SK-N-SH (cell line): ENCODE data around the gene ARHGDIB. TPM values are rescaled to one million over a fixed set of nuclear protein-coding genes. Genes with fewer than 3 reads are reported as not detected.

Source experiments
- CTCF ChIA-PET: fragments of 300-600, 350-600 bp; formaldehyde crosslinking; extraction: SDS; loops from one replicate; lab custom pipeline; 2021; lab: Yijun Ruan, JAX
- POLR2A ChIA-PET: fragments of 350-600 bp; sonication (Branson Sonifier 250); formaldehyde crosslinking; extraction: SDS; loops from one replicate; lab custom pipeline; 2020; ENCODE audit warnings: antibody characterized with exemption, inconsistent platforms; lab: Yijun Ruan, JAX
- DNase-seq: peaks from one replicate; pipeline ENCODE4 v3.0.0; 2012
- H2AFZ ChIP-seq: fragments of 200-600 bp; sonication (generic); 2 replicates; pipeline ENCODE4 v1.8.1; 2016; ENCODE audit warnings: antibody characterized with exemption, mild to moderate bottlenecking, low read depth
- H3F3A ChIP-seq: fragments of 200-600 bp; sonication (generic); replicated peaks from 2 replicates; pipeline ENCODE3; 2016; ENCODE audit warnings: antibody characterized with exemption, mild to moderate bottlenecking; ENCODE audit not compliant: insufficient read depth
- H3K27ac ChIP-seq, 2 experiments: fragments of 200-500 bp in 1 of 2; fragments of 200-600 bp in 1 of 2; sonication (Bioruptor generic) in 1 of 2; sonication (generic), shearing (Covaris generic) in 1 of 2; 2 replicates each; pipeline versions ENCODE4 v1.5.1 to v1.6.1; 2014 to 2016; ENCODE audit warnings: low read depth in 2 of 2, inconsistent platforms in 1 of 2, low read length in 1 of 2, mild to moderate bottlenecking in 1 of 2, mixed read lengths in 1 of 2
- H3K27me3 ChIP-seq: fragments of 200-600 bp; sonication (generic), shearing (Covaris generic); 2 replicates; pipeline ENCODE4 v1.6.1; 2016; ENCODE audit warnings: mixed run types; ENCODE audit not compliant: insufficient read depth
- H3K36me3 ChIP-seq, 2 experiments: fragments of 200-500 bp in 1 of 2; fragments of 200-600 bp in 1 of 2; sonication (Bioruptor generic) in 1 of 2; sonication (generic) in 1 of 2; replicated peaks in 1 of 2; 2 replicates each; pipeline versions ENCODE3 to v1.5.1; 2014 to 2016; ENCODE audit warnings: low read length in 1 of 2, mild to moderate bottlenecking in 1 of 2; ENCODE audit not compliant: insufficient read depth in 2 of 2, control insufficient read depth in 1 of 2
- H3K4me1 ChIP-seq, 2 experiments: fragments of 200-500 bp in 1 of 2; fragments of 200-600 bp in 1 of 2; sonication (Bioruptor generic) in 1 of 2; sonication (generic), shearing (Covaris generic) in 1 of 2; 2 replicates each; pipeline versions ENCODE4 v1.5.1 to v1.6.1; 2014 to 2016; ENCODE audit warnings: low read depth in 1 of 2, low read length in 1 of 2, mixed run types in 1 of 2; ENCODE audit not compliant: insufficient read depth in 2 of 2, control insufficient read depth in 1 of 2
- H3K4me2 ChIP-seq: fragments of 200-600 bp; sonication (generic), shearing (Covaris generic); 2 replicates; pipeline ENCODE4 v1.6.1; 2017; ENCODE audit warnings: mixed run types
- H3K4me3 ChIP-seq, 2 experiments: fragments of 200-500 bp in 1 of 2; fragments of 200-600 bp in 1 of 2; sonication (Bioruptor generic) in 1 of 2; sonication (generic), shearing (Covaris generic) in 1 of 2; 2 replicates each; pipeline versions ENCODE4 v1.5.1 to v1.8.1; 2014 to 2016; ENCODE audit warnings: low read depth in 2 of 2, inconsistent platforms in 1 of 2, low read length in 1 of 2, mild to moderate bottlenecking in 1 of 2, mixed read lengths in 1 of 2, moderate library complexity in 1 of 2
- H3K79me2 ChIP-seq: fragments of 200-600 bp; sonication (generic); 2 replicates; pipeline ENCODE4 v1.8.1; 2017; ENCODE audit warnings: mild to moderate bottlenecking; ENCODE audit not compliant: insufficient read depth
- H3K9ac ChIP-seq: fragments of 200-600 bp; sonication (generic); 2 replicates; pipeline ENCODE4 v1.6.1; 2017; ENCODE audit warnings: mixed run types
- H3K9me2 ChIP-seq: fragments of 200-600 bp; sonication (generic); 2 replicates; pipeline ENCODE4 v1.6.1; 2017; ENCODE audit warnings: mixed run types
- H3K9me3 ChIP-seq: fragments of 200-600 bp; sonication (generic); 2 replicates; pipeline ENCODE4 v1.6.1; 2017; ENCODE audit warnings: mixed run types, mild to moderate bottlenecking, moderate library complexity
- H4K20me1 ChIP-seq: fragments of 200-600 bp; sonication (generic); 2 replicates; pipeline ENCODE4 v1.6.1; 2017; ENCODE audit warnings: mild to moderate bottlenecking, mixed run types; ENCODE audit not compliant: insufficient read depth
- FOXJ3 ChIP-seq: sonication (generic); formaldehyde crosslinking; IDR thresholded peaks from 2 replicates; pipeline ENCODE4 v1.5.1; 2020; ENCODE audit warnings: mild to moderate bottlenecking, missing genetic modification reagents
- IRF3 ChIP-seq: fragments of 150-350 bp; IDR thresholded peaks from 2 replicates; pipeline ENCODE4 v1.6.1; 2016; ENCODE audit warnings: mild to moderate bottlenecking, low read depth, low read length
- NFIC ChIP-seq: IDR thresholded peaks from 2 replicates; pipeline ENCODE4 v1.4.0; 2012; ENCODE audit warnings: borderline replicate concordance
- NRF1 ChIP-seq: IDR thresholded peaks from 2 replicates; pipeline ENCODE4 v1.6.1; 2012; ENCODE audit warnings: low read depth, mild to moderate bottlenecking, low read length
- PBX3 ChIP-seq: IDR thresholded peaks from 2 replicates; pipeline ENCODE4; 2012
- RAD21 ChIP-seq: IDR thresholded peaks from 2 replicates; pipeline ENCODE4 v1.6.1; 2012; ENCODE audit warnings: mild to moderate bottlenecking, low read length
- REST ChIP-seq: IDR thresholded peaks from 2 replicates; pipeline ENCODE4 v1.6.1; 2012; ENCODE audit warnings: mild to moderate bottlenecking, low read depth, low read length, moderate library complexity
- RFX5 ChIP-seq: IDR thresholded peaks from 2 replicates; pipeline ENCODE4 v1.6.1; 2012; ENCODE audit warnings: mild to moderate bottlenecking, improper control_type of control experiment, low read length
- RXRA ChIP-seq: IDR thresholded peaks from 2 replicates; pipeline ENCODE4 v1.4.0; 2012; ENCODE audit warnings: low read depth, mild to moderate bottlenecking, borderline replicate concordance
- SIN3A ChIP-seq: IDR thresholded peaks from 2 replicates; pipeline ENCODE4 v1.6.1; 2012; ENCODE audit warnings: low read depth, mild to moderate bottlenecking, low read length, moderate library complexity, borderline replicate concordance
- TCF12 ChIP-seq: IDR thresholded peaks from 2 replicates; pipeline ENCODE4 v1.4.0; 2012
- TEAD4 ChIP-seq: IDR thresholded peaks from 2 replicates; pipeline ENCODE4 v1.4.0; 2012; ENCODE audit warnings: mild to moderate bottlenecking, borderline replicate concordance; ENCODE audit not compliant: insufficient read depth
- USF1 ChIP-seq: IDR thresholded peaks from 2 replicates; pipeline ENCODE4 v1.4.0; 2012; ENCODE audit warnings: low read depth, borderline replicate concordance
- ZBTB33 ChIP-seq: IDR thresholded peaks from 2 replicates; pipeline ENCODE4 v1.4.0; 2012; ENCODE audit warnings: low read depth, borderline replicate concordance
- WGBS: methylation state at CpG from one replicate; pipeline ENCODE4 v1.1.6; 2017; ENCODE audit warnings: low lambda C conversion rate; 5-methylcytosine and 5-hydroxymethylcytosine counted together
- polyA plus RNA-seq, 3 experiments: library from polyadenylated mRNA; depleted of rRNA; stranded (reverse); fragments of >200 nt; gene quantifications; 2 replicates each; pipeline ENCODE4 v1.2.3, GENCODE V29; 2012

Gene ARHGDIB
- polyA plus RNA-seq, 1 of the 3 experiments (the other 2 are of a cell fraction) = 362 TPM

GRCh38 chr12:14968478-14968877 lies 7.1 kb upstream of the ARHGDIB start:
- no peak overlapping the region for H3K4me2 ChIP-seq
- no peaks in the 10 kb centered on the region for H3K9me3 ChIP-seq
- H3F3A ChIP-seq = no peaks in the 10 kb centered on the region
- no peak for TF ChIP-seq RXRA
- TF ChIP-seq ZBTB33 = no peak
- no peak for TF ChIP-seq PBX3
- TF ChIP-seq NFIC = no peak
- no peak for TF ChIP-seq FOXJ3 (CRISPR knock-in tag)
- no peak for TF ChIP-seq IRF3
- TF ChIP-seq NRF1 = no peak
- no peak for TF ChIP-seq RFX5
- TF ChIP-seq SIN3A = no peak
- TF ChIP-seq TEAD4 = no peak
- TF ChIP-seq RAD21 = no peak
- TF ChIP-seq USF1 = no peak
- TF ChIP-seq, all 33 proteins: peak for 0
- Histone ChIP-seq H3K9me2 (no peaks in the 10 kb centered on the region), H3K27me3 (no peaks in the 10 kb centered on the region), H3K9ac (no peak overlapping the region), H2AFZ (no peak overlapping the region), H4K20me1 (no peaks in the 10 kb centered on the region), H3K36me3 (no peaks in the 10 kb centered on the region), H3K79me2 (no peaks in the 10 kb centered on the region), H3K4me1 (peaks cover 0 to 4% of the 10 kb centered on the region in 2 experiments; a peak in 2 of 4 replicates), H3K4me3 (no peak overlapping the region), H3K27ac (no peak overlapping the region)
- ChIA-PET POLR2A (no interaction called here), CTCF (no interaction called here)
- DNase-seq = no peak
- 47% methylated on average over 3 of the region's 3 CpGs for WGBS

GRCh38 chr12:14965221-14965620 lies 3.8 kb upstream of the ARHGDIB start:
- 38% methylated on average over 2 of the region's 2 CpGs for WGBS
- no peaks in the 10 kb centered on the region for H3K27me3 ChIP-seq
- CTCF ChIA-PET = no interaction called here

More at GRCh38 chr12:14965221-14965620, 3.8 kb upstream of the ARHGDIB start:
- H3K4me1 ChIP-seq = peaks cover 4 to 11% of the 10 kb centered on the region in 2 experiments; a peak in 3 of 4 replicates
- H3F3A ChIP-seq = peaks cover 24% of the 10 kb centered on the region
- H2AFZ ChIP-seq = no peak overlapping the region
- peak; percentile 18; the same call in 1 of the 2 replicates for TF ChIP-seq TCF12
- no peak for TF ChIP-seq REST
- H3K9me3 ChIP-seq = no peaks in the 10 kb centered on the region
- peak; percentile 11 for DNase-seq
- H3K9ac ChIP-seq = no peak overlapping the region
- H3K9me2 ChIP-seq = no peaks in the 10 kb centered on the region
- H3K36me3 ChIP-seq = no peaks in the 10 kb centered on the region
- no peak overlapping the region for H3K4me2 ChIP-seq
- POLR2A ChIA-PET = no interaction called here
- H3K79me2 ChIP-seq = peaks cover 11% of the 10 kb centered on the region
- H3K27ac ChIP-seq = peak overlapping the region in 1 of 2 experiments; percentile 22; a peak in 2 of 4 replicates
- H4K20me1 ChIP-seq = no peaks in the 10 kb centered on the region
- no peak overlapping the region for H3K4me3 ChIP-seq
